ENCODE data around the gene CELF5. TPM values are rescaled to one million over a fixed set of nuclear protein-coding genes. Genes with fewer than 3 reads are reported as not detected.

The CELF5 gene
- total RNA-seq, 1 donor from 2014 or later: not detected

- H3K9me3 ChIP-seq: peaks cover 5 to 9% of the 10 kb centered on the region in 2 donors
- intact Hi-C loops (cut with DNase I): no loop called here
- peak overlapping the region; percentile 30 to 33 for H3K4me3 ChIP-seq
- no peak overlapping the region for H3K27ac ChIP-seq
- peak in 1 of 3 experiments; percentile 18 for TF ChIP-seq CTCF (IDR thresholded peaks at IDR 0.05)
- no peaks in the 10 kb centered on the region for H3K4me1 ChIP-seq
- H3K27me3 ChIP-seq: peaks cover 14% of the 10 kb centered on the region
- peak in 1 of 2 donors; percentile 70 for DNase-seq (ENCODE audit: low spot score in 2 of 2)
- H3K36me3 ChIP-seq: no peaks in the 10 kb centered on the region
These were observed 51.3 kb downstream of the CELF5 start for GRCh38 chr19:3275583-3276340.

GRCh38 chr19:3276341-3276799, 51.9 kb downstream of the CELF5 start:
- H3K4me1 ChIP-seq: no peaks in the 10 kb centered on the region
- intact Hi-C loops (cut with DNase I): no loop called here
- H3K36me3 ChIP-seq: no peaks in the 10 kb centered on the region
- H3K27me3 ChIP-seq: peaks cover 14% of the 10 kb centered on the region
- TF ChIP-seq CTCF (IDR thresholded peaks at IDR 0.05): no peak
- H3K4me3 ChIP-seq: no peak overlapping the region
- no peak overlapping the region for H3K27ac ChIP-seq
- H3K9me3 ChIP-seq: peaks cover 5 to 9% of the 10 kb centered on the region in 2 donors
- no peak for DNase-seq (ENCODE audit: low spot score in 2 of 2)

GRCh38 chr19:3277649-3278048, 53.2 kb downstream of the CELF5 start:
- DNase-seq (ENCODE audit: low spot score in 2 of 2): no peak
- H3K36me3 ChIP-seq: no peaks in the 10 kb centered on the region
- H3K27ac ChIP-seq: no peak overlapping the region
- intact Hi-C loops (cut with DNase I): no loop called here
- peaks cover 14% of the 10 kb centered on the region for H3K27me3 ChIP-seq
- H3K4me1 ChIP-seq: no peaks in the 10 kb centered on the region
- no peak overlapping the region for H3K4me3 ChIP-seq
- no peak for TF ChIP-seq CTCF (IDR thresholded peaks at IDR 0.05)
- peaks cover 5 to 7% of the 10 kb centered on the region in 2 donors for H3K9me3 ChIP-seq

- Histone ChIP-seq H3K36me3 (no peaks in the 10 kb centered on the region), H3K4me3 (no peak overlapping the region), H3K27me3 (peaks cover 14% of the 10 kb centered on the region), H3K9me3 (peaks cover 0 to under 1% of the 10 kb centered on the region in 2 donors), H3K4me1 (no peaks in the 10 kb centered on the region), H3K27ac (no peak overlapping the region)
- intact Hi-C loops (cut with DNase I): no loop called here
- no peak for TF ChIP-seq CTCF (IDR thresholded peaks at IDR 0.05)
- no peak for DNase-seq (ENCODE audit: low spot score in 2 of 2)
These were observed 53.8 kb downstream of the CELF5 start for GRCh38 chr19:3278294-3278693.

GRCh38 chr19:3278749-3279148, 54.3 kb downstream of the CELF5 start:
- Histone ChIP-seq H3K27ac (no peak overlapping the region), H3K36me3 (no peaks in the 10 kb centered on the region), H3K27me3 (peaks cover 14% of the 10 kb centered on the region), H3K4me3 (no peak overlapping the region), H3K4me1 (no peaks in the 10 kb centered on the region), H3K9me3 (no peaks in the 10 kb centered on the region)
- no peak for TF ChIP-seq CTCF (IDR thresholded peaks at IDR 0.05)
- DNase-seq (ENCODE audit: low spot score in 2 of 2): no peak
- intact Hi-C loops (cut with DNase I): no loop called here
